Neural progenitor cell (in vitro differentiated cells): ENCODE measurements around the gene GHDC.

Source experiments
- EZH2 ChIP-seq: fragments of 200-600 bp; sonication (generic); IDR thresholded peaks from 2 replicates; pipeline ENCODE4 v1.6.1; 2017; ENCODE audit warnings: antibody characterized with exemption, mild to moderate bottlenecking, moderate library complexity
- EZH2phosphoT487 ChIP-seq: fragments of 200-600 bp; sonication (generic); IDR thresholded peaks from 2 replicates; pipeline ENCODE4 v1.6.1; 2017; ENCODE audit warnings: antibody characterized with exemption
- TF ChIP-seq, protein P1 (sequence below): fragments of 200-600 bp; sonication (generic); IDR thresholded peaks from 2 replicates; pipeline ENCODE4 v1.5.1; 2017; ENCODE audit warnings: antibody characterized with exemption, mild to moderate bottlenecking

DNA sequence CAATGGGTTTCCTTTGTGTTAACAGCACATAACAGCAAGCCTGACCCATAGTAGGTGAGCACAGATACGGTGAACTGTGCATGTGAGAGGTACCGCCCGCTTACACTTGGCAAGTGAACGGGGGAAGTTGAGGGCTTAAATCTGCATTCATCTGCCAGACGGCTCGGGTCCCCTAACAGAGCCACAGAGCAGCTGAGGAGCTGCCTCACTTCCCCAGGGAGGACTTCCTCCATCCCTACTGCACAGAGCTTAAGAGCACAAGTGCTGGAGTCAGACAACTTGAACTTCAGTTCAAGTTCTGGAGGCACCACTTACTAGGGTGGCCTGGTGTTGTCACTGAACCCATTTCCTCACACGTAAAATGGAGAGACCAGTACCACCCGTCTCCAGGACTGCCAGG, 52.9 kb downstream of the GHDC start:
- TF ChIP-seq, protein P1, sequence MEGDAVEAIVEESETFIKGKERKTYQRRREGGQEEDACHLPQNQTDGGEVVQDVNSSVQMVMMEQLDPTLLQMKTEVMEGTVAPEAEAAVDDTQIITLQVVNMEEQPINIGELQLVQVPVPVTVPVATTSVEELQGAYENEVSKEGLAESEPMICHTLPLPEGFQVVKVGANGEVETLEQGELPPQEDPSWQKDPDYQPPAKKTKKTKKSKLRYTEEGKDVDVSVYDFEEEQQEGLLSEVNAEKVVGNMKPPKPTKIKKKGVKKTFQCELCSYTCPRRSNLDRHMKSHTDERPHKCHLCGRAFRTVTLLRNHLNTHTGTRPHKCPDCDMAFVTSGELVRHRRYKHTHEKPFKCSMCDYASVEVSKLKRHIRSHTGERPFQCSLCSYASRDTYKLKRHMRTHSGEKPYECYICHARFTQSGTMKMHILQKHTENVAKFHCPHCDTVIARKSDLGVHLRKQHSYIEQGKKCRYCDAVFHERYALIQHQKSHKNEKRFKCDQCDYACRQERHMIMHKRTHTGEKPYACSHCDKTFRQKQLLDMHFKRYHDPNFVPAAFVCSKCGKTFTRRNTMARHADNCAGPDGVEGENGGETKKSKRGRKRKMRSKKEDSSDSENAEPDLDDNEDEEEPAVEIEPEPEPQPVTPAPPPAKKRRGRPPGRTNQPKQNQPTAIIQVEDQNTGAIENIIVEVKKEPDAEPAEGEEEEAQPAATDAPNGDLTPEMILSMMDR, result no peak
- no peak for TF ChIP-seq EZH2phosphoT487
- no peak for TF ChIP-seq EZH2
